Ovary (tissue), 3 donors: ENCODE results near the gene IER5.

Source experiments
- POLR2A ChIP-seq: fragments of 450-650 bp; IDR thresholded peaks from one replicate; pipeline ENCODE4 v1.6.1; 2017; ENCODE audit warnings: antibody characterized with exemption, mild to moderate bottlenecking, moderate library complexity
- TF ChIP-seq, protein P1 (sequence below), 3 donors: fragments of 450-650 bp in 2 of 3; fragments of 200-600 bp in 1 of 3; IDR thresholded peaks; one replicate each; pipeline versions ENCODE4 v1.5.1 to v1.8.0; 2016 to 2022; ENCODE audit warnings: antibody characterized with exemption in 3 of 3, mild to moderate bottlenecking in 1 of 3
- donor health status: DM: no; HTN: no; CAD: no.

DNA sequence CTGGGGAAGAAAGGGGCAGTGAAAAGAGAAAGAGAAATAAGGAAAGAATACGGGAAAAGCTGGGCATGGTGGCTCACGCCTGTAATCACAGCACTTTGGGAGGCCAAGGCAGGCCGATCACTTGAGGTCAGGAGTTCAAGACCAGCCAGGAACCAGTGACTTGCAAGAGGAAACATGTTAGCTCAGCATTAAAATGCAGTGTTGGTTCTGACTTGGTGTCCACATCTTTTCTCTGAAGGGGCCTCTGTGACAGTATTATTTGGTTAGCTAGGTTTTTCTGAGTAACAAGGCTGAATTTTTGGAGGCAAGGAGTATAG, 26.8 kb downstream of the IER5 start:
- TF ChIP-seq, protein P1, sequence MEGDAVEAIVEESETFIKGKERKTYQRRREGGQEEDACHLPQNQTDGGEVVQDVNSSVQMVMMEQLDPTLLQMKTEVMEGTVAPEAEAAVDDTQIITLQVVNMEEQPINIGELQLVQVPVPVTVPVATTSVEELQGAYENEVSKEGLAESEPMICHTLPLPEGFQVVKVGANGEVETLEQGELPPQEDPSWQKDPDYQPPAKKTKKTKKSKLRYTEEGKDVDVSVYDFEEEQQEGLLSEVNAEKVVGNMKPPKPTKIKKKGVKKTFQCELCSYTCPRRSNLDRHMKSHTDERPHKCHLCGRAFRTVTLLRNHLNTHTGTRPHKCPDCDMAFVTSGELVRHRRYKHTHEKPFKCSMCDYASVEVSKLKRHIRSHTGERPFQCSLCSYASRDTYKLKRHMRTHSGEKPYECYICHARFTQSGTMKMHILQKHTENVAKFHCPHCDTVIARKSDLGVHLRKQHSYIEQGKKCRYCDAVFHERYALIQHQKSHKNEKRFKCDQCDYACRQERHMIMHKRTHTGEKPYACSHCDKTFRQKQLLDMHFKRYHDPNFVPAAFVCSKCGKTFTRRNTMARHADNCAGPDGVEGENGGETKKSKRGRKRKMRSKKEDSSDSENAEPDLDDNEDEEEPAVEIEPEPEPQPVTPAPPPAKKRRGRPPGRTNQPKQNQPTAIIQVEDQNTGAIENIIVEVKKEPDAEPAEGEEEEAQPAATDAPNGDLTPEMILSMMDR (IDR thresholded peaks at IDR 0.05), result no peak
- TF ChIP-seq POLR2A, result no peak
